ENCODE data around the gene TMSB4X.

- no peak for TF ChIP-seq POLR2AphosphoS5 (IDR thresholded peaks at IDR 0.05; ENCODE audit: low read depth)
- TF ChIP-seq CTCF (IDR thresholded peaks at IDR 0.05; ENCODE audit: insufficient read depth, low read length), result no peak
- no peak for TF ChIP-seq SPI1 (IDR thresholded peaks at IDR 0.05; ENCODE audit: borderline replicate concordance, low read depth)
Measured at GRCh38 chrX:12961196-12961718, 13.7 kb upstream of the TMSB4X start.
